Measurements from ENCODE around the gene FARP2. TPM values are rescaled to one million over a fixed set of nuclear protein-coding genes. Genes with fewer than 3 reads are reported as not detected.

Gene FARP2
- total and polyA plus RNA-seq, 2 experiments from 2014 or later: 16.0 to 22.6 TPM

DNA sequence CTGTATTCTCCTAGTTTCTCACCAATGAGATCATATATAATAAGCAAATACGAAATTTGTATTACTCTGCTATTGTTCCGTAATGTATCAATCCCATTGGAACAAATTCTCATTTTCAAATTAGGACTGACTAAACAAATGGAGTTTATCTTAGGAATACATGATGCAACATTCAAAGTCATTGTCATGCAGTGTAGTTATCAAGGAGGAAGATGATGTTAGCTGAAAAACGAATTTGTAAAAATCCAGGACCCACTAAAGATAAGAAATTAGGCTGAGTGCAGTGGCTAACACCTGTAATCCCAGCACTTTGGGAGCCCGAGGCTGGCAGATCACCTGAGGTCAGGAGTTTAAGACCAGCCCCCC, 25.5 kb upstream of the FARP2 start:
- no peaks in the 10 kb centered on the region for H3K4me1 ChIP-seq (ENCODE audit: insufficient read depth)
- H3K4me3 ChIP-seq: no peak overlapping the region
- DNase-seq (ENCODE audit: low spot score): no peak
- H3K4me2 ChIP-seq: no peak overlapping the region
- H3K36me3 ChIP-seq (ENCODE audit: insufficient read depth): peaks cover 15% of the 10 kb centered on the region; the same call in 1 of the 2 replicates
- H3K9me3 Mint-ChIP-seq: no peaks in the 10 kb centered on the region
- ATAC-seq: no peak
- H3K4me1 Mint-ChIP-seq: peaks cover 7% of the 10 kb centered on the region; the same call in 2 of the 3 replicates
- no peak overlapping the region for H3K4me3 Mint-ChIP-seq
- peak overlapping the region; percentile 86 for H3K27ac Mint-ChIP-seq
- H4K20me1 ChIP-seq (replicated peaks; ENCODE audit: insufficient read depth): peaks cover 37% of the 10 kb centered on the region
- H3K27me3 Mint-ChIP-seq (ENCODE audit: insufficient read depth, low read depth, poor library complexity): peaks cover 2% of the 10 kb centered on the region
- H3K27me3 ChIP-seq (ENCODE audit: insufficient read depth): no peaks in the 10 kb centered on the region
- peaks cover 71% of the 10 kb centered on the region for H3K36me3 Mint-ChIP-seq (ENCODE audit: low read depth)
- H3F3A ChIP-seq (replicated peaks; ENCODE audit: low read depth): 0 out of 2 replicates have a peak, but pooled peaks cover 5% of the 10 kb centered on the region
- H3K27ac ChIP-seq (ENCODE audit: low read depth): no peak overlapping the region
- peaks cover 81% of the 10 kb centered on the region for H3K79me2 ChIP-seq (replicated peaks; ENCODE audit: insufficient read depth)
- TF ChIP-seq ZNF331 (CRISPR knock-in tag; IDR thresholded peaks at IDR 0.05; ENCODE audit: low read depth): no peak
- no peak for TF ChIP-seq STAT1 (IDR thresholded peaks at IDR 0.05; ENCODE audit: unreplicated experiment)
- TF ChIP-seq ETS1 (IDR thresholded peaks at IDR 0.05): no peak
- TF ChIP-seq JUNB (IDR thresholded peaks at IDR 0.05; ENCODE audit: unreplicated experiment): no peak
- no peak for TF ChIP-seq CREB1 (CRISPR knock-in tag; IDR thresholded peaks at IDR 0.05; ENCODE audit: low read depth)
- no peak for TF ChIP-seq POLR2AphosphoS5 (IDR thresholded peaks at IDR 0.05; ENCODE audit: low read depth)
- TF ChIP-seq EZH2phosphoT487 (IDR thresholded peaks at IDR 0.05; ENCODE audit: unreplicated experiment): no peak
- no peak for TF ChIP-seq EZH2 (IDR thresholded peaks at IDR 0.05; ENCODE audit: low read depth, unreplicated experiment)
- TF ChIP-seq, protein P1, sequence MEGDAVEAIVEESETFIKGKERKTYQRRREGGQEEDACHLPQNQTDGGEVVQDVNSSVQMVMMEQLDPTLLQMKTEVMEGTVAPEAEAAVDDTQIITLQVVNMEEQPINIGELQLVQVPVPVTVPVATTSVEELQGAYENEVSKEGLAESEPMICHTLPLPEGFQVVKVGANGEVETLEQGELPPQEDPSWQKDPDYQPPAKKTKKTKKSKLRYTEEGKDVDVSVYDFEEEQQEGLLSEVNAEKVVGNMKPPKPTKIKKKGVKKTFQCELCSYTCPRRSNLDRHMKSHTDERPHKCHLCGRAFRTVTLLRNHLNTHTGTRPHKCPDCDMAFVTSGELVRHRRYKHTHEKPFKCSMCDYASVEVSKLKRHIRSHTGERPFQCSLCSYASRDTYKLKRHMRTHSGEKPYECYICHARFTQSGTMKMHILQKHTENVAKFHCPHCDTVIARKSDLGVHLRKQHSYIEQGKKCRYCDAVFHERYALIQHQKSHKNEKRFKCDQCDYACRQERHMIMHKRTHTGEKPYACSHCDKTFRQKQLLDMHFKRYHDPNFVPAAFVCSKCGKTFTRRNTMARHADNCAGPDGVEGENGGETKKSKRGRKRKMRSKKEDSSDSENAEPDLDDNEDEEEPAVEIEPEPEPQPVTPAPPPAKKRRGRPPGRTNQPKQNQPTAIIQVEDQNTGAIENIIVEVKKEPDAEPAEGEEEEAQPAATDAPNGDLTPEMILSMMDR (conservative IDR thresholded peaks at IDR 0.05; ENCODE audit: low read depth in 2 of 2): no peak
- TF ChIP-seq, protein P2, sequence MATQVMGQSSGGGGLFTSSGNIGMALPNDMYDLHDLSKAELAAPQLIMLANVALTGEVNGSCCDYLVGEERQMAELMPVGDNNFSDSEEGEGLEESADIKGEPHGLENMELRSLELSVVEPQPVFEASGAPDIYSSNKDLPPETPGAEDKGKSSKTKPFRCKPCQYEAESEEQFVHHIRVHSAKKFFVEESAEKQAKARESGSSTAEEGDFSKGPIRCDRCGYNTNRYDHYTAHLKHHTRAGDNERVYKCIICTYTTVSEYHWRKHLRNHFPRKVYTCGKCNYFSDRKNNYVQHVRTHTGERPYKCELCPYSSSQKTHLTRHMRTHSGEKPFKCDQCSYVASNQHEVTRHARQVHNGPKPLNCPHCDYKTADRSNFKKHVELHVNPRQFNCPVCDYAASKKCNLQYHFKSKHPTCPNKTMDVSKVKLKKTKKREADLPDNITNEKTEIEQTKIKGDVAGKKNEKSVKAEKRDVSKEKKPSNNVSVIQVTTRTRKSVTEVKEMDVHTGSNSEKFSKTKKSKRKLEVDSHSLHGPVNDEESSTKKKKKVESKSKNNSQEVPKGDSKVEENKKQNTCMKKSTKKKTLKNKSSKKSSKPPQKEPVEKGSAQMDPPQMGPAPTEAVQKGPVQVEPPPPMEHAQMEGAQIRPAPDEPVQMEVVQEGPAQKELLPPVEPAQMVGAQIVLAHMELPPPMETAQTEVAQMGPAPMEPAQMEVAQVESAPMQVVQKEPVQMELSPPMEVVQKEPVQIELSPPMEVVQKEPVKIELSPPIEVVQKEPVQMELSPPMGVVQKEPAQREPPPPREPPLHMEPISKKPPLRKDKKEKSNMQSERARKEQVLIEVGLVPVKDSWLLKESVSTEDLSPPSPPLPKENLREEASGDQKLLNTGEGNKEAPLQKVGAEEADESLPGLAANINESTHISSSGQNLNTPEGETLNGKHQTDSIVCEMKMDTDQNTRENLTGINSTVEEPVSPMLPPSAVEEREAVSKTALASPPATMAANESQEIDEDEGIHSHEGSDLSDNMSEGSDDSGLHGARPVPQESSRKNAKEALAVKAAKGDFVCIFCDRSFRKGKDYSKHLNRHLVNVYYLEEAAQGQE (IDR thresholded peaks at IDR 0.05; ENCODE audit: unreplicated experiment): no peak
- TF ChIP-seq, protein P3, sequence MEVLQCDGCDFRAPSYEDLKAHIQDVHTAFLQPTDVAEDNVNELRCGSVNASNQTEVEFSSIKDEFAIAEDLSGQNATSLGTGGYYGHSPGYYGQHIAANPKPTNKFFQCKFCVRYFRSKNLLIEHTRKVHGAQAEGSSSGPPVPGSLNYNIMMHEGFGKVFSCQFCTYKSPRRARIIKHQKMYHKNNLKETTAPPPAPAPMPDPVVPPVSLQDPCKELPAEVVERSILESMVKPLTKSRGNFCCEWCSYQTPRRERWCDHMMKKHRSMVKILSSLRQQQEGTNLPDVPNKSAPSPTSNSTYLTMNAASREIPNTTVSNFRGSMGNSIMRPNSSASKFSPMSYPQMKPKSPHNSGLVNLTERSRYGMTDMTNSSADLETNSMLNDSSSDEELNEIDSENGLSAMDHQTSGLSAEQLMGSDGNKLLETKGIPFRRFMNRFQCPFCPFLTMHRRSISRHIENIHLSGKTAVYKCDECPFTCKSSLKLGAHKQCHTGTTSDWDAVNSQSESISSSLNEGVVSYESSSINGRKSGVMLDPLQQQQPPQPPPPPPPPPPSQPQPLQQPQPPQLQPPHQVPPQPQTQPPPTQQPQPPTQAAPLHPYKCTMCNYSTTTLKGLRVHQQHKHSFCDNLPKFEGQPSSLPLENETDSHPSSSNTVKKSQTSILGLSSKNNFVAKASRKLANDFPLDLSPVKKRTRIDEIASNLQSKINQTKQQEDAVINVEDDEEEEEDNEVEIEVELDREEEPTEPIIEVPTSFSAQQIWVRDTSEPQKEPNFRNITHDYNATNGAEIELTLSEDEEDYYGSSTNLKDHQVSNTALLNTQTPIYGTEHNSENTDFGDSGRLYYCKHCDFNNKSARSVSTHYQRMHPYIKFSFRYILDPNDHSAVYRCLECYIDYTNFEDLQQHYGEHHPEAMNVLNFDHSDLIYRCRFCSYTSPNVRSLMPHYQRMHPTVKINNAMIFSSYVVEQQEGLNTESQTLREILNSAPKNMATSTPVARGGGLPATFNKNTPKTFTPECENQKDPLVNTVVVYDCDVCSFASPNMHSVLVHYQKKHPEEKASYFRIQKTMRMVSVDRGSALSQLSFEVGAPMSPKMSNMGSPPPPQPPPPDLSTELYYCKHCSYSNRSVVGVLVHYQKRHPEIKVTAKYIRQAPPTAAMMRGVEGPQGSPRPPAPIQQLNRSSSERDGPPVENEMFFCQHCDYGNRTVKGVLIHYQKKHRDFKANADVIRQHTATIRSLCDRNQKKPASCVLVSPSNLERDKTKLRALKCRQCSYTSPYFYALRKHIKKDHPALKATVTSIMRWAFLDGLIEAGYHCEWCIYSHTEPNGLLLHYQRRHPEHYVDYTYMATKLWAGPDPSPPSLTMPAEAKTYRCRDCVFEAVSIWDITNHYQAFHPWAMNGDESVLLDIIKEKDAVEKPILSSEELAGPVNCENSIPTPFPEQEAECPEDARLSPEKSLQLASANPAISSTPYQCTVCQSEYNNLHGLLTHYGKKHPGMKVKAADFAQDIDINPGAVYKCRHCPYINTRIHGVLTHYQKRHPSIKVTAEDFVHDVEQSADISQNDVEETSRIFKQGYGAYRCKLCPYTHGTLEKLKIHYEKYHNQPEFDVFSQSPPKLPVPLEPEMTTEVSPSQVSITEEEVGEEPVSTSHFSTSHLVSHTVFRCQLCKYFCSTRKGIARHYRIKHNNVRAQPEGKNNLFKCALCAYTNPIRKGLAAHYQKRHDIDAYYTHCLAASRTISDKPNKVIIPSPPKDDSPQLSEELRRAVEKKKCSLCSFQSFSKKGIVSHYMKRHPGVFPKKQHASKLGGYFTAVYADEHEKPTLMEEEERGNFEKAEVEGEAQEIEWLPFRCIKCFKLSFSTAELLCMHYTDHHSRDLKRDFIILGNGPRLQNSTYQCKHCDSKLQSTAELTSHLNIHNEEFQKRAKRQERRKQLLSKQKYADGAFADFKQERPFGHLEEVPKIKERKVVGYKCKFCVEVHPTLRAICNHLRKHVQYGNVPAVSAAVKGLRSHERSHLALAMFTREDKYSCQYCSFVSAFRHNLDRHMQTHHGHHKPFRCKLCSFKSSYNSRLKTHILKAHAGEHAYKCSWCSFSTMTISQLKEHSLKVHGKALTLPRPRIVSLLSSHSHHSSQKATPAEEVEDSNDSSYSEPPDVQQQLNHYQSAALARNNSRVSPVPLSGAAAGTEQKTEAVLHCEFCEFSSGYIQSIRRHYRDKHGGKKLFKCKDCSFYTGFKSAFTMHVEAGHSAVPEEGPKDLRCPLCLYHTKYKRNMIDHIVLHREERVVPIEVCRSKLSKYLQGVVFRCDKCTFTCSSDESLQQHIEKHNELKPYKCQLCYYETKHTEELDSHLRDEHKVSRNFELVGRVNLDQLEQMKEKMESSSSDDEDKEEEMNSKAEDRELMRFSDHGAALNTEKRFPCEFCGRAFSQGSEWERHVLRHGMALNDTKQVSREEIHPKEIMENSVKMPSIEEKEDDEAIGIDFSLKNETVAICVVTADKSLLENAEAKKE (CRISPR knock-in tag; IDR thresholded peaks at IDR 0.05): no peak
- TF ChIP-seq NANOG (IDR thresholded peaks at IDR 0.05; ENCODE audit: borderline replicate concordance): no peak
- TF ChIP-seq ZNF114 (CRISPR knock-in tag; IDR thresholded peaks at IDR 0.05): no peak
- no peaks in the 10 kb centered on the region for H3K9me2 ChIP-seq (ENCODE audit: insufficient read depth)
- no peak overlapping the region for H2AFZ ChIP-seq

Data from GM23338 (cell line).